ENCODE measurements around the gene DDX49.
A peak's percentile ranks its signal among the peaks of the same experiment; 100 is the strongest.

- TF ChIP-seq POLR2A (IDR thresholded peaks at IDR 0.05): peak in 3 of 4 donors; percentile 45 to 86 (median 78)
- TF ChIP-seq, protein P1, sequence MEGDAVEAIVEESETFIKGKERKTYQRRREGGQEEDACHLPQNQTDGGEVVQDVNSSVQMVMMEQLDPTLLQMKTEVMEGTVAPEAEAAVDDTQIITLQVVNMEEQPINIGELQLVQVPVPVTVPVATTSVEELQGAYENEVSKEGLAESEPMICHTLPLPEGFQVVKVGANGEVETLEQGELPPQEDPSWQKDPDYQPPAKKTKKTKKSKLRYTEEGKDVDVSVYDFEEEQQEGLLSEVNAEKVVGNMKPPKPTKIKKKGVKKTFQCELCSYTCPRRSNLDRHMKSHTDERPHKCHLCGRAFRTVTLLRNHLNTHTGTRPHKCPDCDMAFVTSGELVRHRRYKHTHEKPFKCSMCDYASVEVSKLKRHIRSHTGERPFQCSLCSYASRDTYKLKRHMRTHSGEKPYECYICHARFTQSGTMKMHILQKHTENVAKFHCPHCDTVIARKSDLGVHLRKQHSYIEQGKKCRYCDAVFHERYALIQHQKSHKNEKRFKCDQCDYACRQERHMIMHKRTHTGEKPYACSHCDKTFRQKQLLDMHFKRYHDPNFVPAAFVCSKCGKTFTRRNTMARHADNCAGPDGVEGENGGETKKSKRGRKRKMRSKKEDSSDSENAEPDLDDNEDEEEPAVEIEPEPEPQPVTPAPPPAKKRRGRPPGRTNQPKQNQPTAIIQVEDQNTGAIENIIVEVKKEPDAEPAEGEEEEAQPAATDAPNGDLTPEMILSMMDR (IDR thresholded peaks at IDR 0.05): peak in 2 of 6 experiments; percentile 5 to 21
These were observed at the start of gene DDX49, which contains the start of gene COPE for GRCh38 chr19:18919086-18919899.
